Measurements from ENCODE around the gene ATP10A.

ATP10A gene

GRCh38 chr15:25736461-25736860 lies 126.7 kb downstream of the ATP10A start:
- no peak for TF ChIP-seq CTCF (IDR thresholded peaks at IDR 0.05)

GRCh38 chr15:25735550-25736384 lies 127.4 kb downstream of the ATP10A start:
- TF ChIP-seq CTCF (IDR thresholded peaks at IDR 0.05) = no peak

GRCh38 chr15:25734680-25735355 lies 128.3 kb downstream of the ATP10A start:
- TF ChIP-seq CTCF (IDR thresholded peaks at IDR 0.05) = no peak

GRCh38 chr15:25733856-25734679 lies 129.1 kb downstream of the ATP10A start:
- TF ChIP-seq CTCF (IDR thresholded peaks at IDR 0.05) = no peak

GRCh38 chr15:25733036-25733855 lies 129.9 kb downstream of the ATP10A start:
- no peak for TF ChIP-seq CTCF (IDR thresholded peaks at IDR 0.05)

- no peak for TF ChIP-seq CTCF (IDR thresholded peaks at IDR 0.05)
These were observed 130.9 kb downstream of the ATP10A start for GRCh38 chr15:25732191-25732590.

- no peak for TF ChIP-seq CTCF (IDR thresholded peaks at IDR 0.05)
These were observed 131.7 kb downstream of the ATP10A start for GRCh38 chr15:25731411-25731810.

Data from LNCAP (cell line).